HepG2 (cell line): ENCODE measurements around the gene RGS13. TPM values are rescaled to one million over a fixed set of nuclear protein-coding genes. Genes with fewer than 3 reads are reported as not detected.
A peak's percentile ranks its signal among the peaks of the same experiment; 100 is the strongest.

Experiments
- CSRNP2 ChIP-seq: sonication (generic); formaldehyde crosslinking; conservative IDR thresholded peaks from 2 replicates; pipeline ENCODE4 v1.8.0; 2022; ENCODE audit warnings: low read depth, missing genetic modification reagents
- DRAP1 ChIP-seq: IDR thresholded peaks from 2 replicates; pipeline ENCODE4 v1.6.1; 2016; ENCODE audit warnings: missing genetic modification reagents, missing compliant biosample characterization
- GATAD1 ChIP-seq: IDR thresholded peaks from 2 replicates; pipeline ENCODE4 v1.6.1; 2016; ENCODE audit warnings: missing genetic modification reagents, missing compliant biosample characterization
- HDAC1 ChIP-seq: sonication (generic); formaldehyde crosslinking; IDR thresholded peaks from 2 replicates; pipeline ENCODE4 v1.5.1; 2020; ENCODE audit warnings: mild to moderate bottlenecking, missing genetic modification reagents
- KLF6 ChIP-seq: IDR thresholded peaks from 2 replicates; pipeline ENCODE4 v1.8.0; 2016; ENCODE audit warnings: missing biosample characterization, missing genetic modification reagents
- MBD4 ChIP-seq: IDR thresholded peaks from 2 replicates; pipeline ENCODE4 v1.6.1; 2012; ENCODE audit warnings: low read length, inconsistent platforms, borderline replicate concordance
- MXD3 ChIP-seq: IDR thresholded peaks from 2 replicates; pipeline ENCODE4 v1.6.1; 2016; ENCODE audit warnings: mild to moderate bottlenecking, missing biosample characterization, missing genetic modification reagents
- ONECUT2 ChIP-seq: sonication (generic); formaldehyde crosslinking; IDR thresholded peaks from 2 replicates; pipeline ENCODE4 v1.4.0; 2020; ENCODE audit warnings: missing genetic modification reagents
- RFX3 ChIP-seq: IDR thresholded peaks from 2 replicates; pipeline ENCODE4 v1.6.1; 2016; ENCODE audit warnings: missing biosample characterization, missing genetic modification reagents
- SALL2 ChIP-seq: sonication (generic); formaldehyde crosslinking; IDR thresholded peaks from 2 replicates; pipeline ENCODE4 v1.8.1; 2023; ENCODE audit warnings: mild to moderate bottlenecking, missing genetic modification reagents, inconsistent platforms
- SRY ChIP-seq: sonication (generic); formaldehyde crosslinking; IDR thresholded peaks from 2 replicates; pipeline ENCODE4 v1.8.0; 2022; ENCODE audit warnings: mild to moderate bottlenecking, missing genetic modification reagents
- ZBTB21 ChIP-seq: sonication (generic); formaldehyde crosslinking; IDR thresholded peaks from 2 replicates; pipeline ENCODE4 v1.4.0; 2020; ENCODE audit warnings: missing genetic modification reagents
- ZNF263 ChIP-seq: sonication (generic); formaldehyde crosslinking; IDR thresholded peaks from 2 replicates; pipeline ENCODE4 v1.4.0; 2020; ENCODE audit warnings: missing genetic modification reagents
- ZNF382 ChIP-seq: sonication (generic); formaldehyde crosslinking; IDR thresholded peaks from 2 replicates; pipeline ENCODE4 v1.5.0; 2020; ENCODE audit warnings: missing genetic modification reagents, mild to moderate bottlenecking, borderline replicate concordance
- ZNF644 ChIP-seq: IDR thresholded peaks from 2 replicates; pipeline ENCODE4 v1.6.1; 2016; ENCODE audit warnings: low read depth
- ZNF687 ChIP-seq: sonication (generic); formaldehyde crosslinking; IDR thresholded peaks from 2 replicates; pipeline ENCODE4 v1.5.1; 2020; ENCODE audit warnings: mild to moderate bottlenecking, missing genetic modification reagents, moderate library complexity
- polyA plus RNA-seq, 8 experiments: library from polyadenylated mRNA; depleted of rRNA in 3 of 8; stranded (reverse) in 7 of 8; unstranded in 1 of 8; fragments of >200 nt; fragmentation: Illumina TruSeq in 4 of 8; extraction: Trizol in 4 of 8; gene quantifications; 2 replicates each; pipeline versions ENCODE4 v1.2.1 to v1.2.3, GENCODE V29; 2011 to 2016; ENCODE audit warnings: low read depth in 4 of 8, missing spikeins in 1 of 8, mixed read lengths in 1 of 8; ENCODE audit not compliant: insufficient read depth in 1 of 8
- total RNA-seq, 5 experiments: library from RNA; depleted of rRNA; stranded (reverse); fragments of >200 nt; fragmentation: Illumina TruSeq; extraction: Trizol; gene quantifications; 2 replicates each; pipeline ENCODE4 v1.2.3, GENCODE V29; 2016; ENCODE audit warnings: low read depth in 1 of 5

The RGS13 gene
- total and polyA plus RNA-seq, 2 of the 13 experiments (the other 11 are each of a cell fraction or from before 2014, with no cell fraction given): not detected

- TF ChIP-seq ZNF687 (CRISPR knock-in tag): no peak
- no peak for TF ChIP-seq ZBTB21
- TF ChIP-seq ZNF263: no peak
- TF ChIP-seq ZNF644 (CRISPR knock-in tag): peak; percentile 51; the same call in 1 of the 2 replicates
- TF ChIP-seq ZNF382 (CRISPR knock-in tag): no peak
- TF ChIP-seq ONECUT2 (CRISPR knock-in tag): no peak
- TF ChIP-seq HDAC1 (CRISPR knock-in tag): no peak
- no peak for TF ChIP-seq CSRNP2
- no peak for TF ChIP-seq RFX3 (CRISPR knock-in tag)
- no peak for TF ChIP-seq GATAD1 (CRISPR knock-in tag)
- TF ChIP-seq KLF6: no peak
- no peak for TF ChIP-seq SALL2 (CRISPR knock-in tag)
- 0 out of 2 replicates have a peak, but pooled peaks have one; percentile 29 for TF ChIP-seq DRAP1 (CRISPR knock-in tag)
- TF ChIP-seq MXD3: no peak
- TF ChIP-seq SRY (CRISPR knock-in tag): no peak
- TF ChIP-seq MBD4: peak; percentile 46; the same call in 1 of the 2 replicates
Observed at GRCh38 chr1:192702212-192702902, 66.4 kb downstream of the RGS13 start (continued).
